ENCODE results near the gene ADCY2. TPM values are rescaled to one million over a fixed set of nuclear protein-coding genes. Genes with fewer than 3 reads are reported as not detected.

Gene ADCY2
- total and polyA plus RNA-seq, 11 donors, result 0.04 to 0.96 (median 0.32) TPM

- Histone ChIP-seq H3K4me1 (no peaks in the 10 kb centered on the region), H3K27ac (no peak overlapping the region), H3K36me3 (no peaks in the 10 kb centered on the region), H3K27me3 (no peaks in the 10 kb centered on the region), H3K4me3 (no peak overlapping the region), H3K9me3 (no peaks in the 10 kb centered on the region)
- TF ChIP-seq POLR2A (IDR thresholded peaks at IDR 0.05) (no peak), CTCF (IDR thresholded peaks at IDR 0.05) (no peak)
- ATAC-seq (no peak), DNase-seq (no peak)
- WGBS, 4 donors, result 65 to 88% (median 83%) methylated on average over 5 of the region's 5 CpGs
- intact Hi-C loops (cut with DNase I), result no loop called here
These were observed 232.9 kb downstream of the ADCY2 start for GRCh38 chr5:7628820-7629219.

GRCh38 chr5:7629561-7629960, 233.6 kb downstream of the ADCY2 start:
- TF ChIP-seq CTCF (IDR thresholded peaks at IDR 0.05) (no peak), POLR2A (IDR thresholded peaks at IDR 0.05) (no peak)

GRCh38 chr5:7634837-7635236, 238.9 kb downstream of the ADCY2 start:
- intact Hi-C loops (cut with DNase I), result no loop called here
- no peaks in the 10 kb centered on the region for H3K36me3 ChIP-seq
- WGBS, 4 donors, result 77 to 85% (median 83%) methylated on average over 3 of the region's 3 CpGs
- H3K9me3 ChIP-seq, result peaks cover 0 to 7% (median 0%) of the 10 kb centered on the region in 12 donors
- DNase-seq, result no peak
- no peaks in the 10 kb centered on the region for H3K27me3 ChIP-seq
- H3K27ac ChIP-seq, result no peak overlapping the region
- no peak overlapping the region for H3K4me3 ChIP-seq
- no peak for TF ChIP-seq POLR2A (IDR thresholded peaks at IDR 0.05)
- TF ChIP-seq CTCF (IDR thresholded peaks at IDR 0.05), result no peak
- ATAC-seq, result no peak
- no peaks in the 10 kb centered on the region for H3K4me1 ChIP-seq

More at GRCh38 chr5:7629561-7629960, 233.6 kb downstream of the ADCY2 start:
- H3K27ac ChIP-seq, result no peak overlapping the region
- H3K36me3 ChIP-seq, result no peaks in the 10 kb centered on the region
- H3K4me3 ChIP-seq, result no peak overlapping the region
- 54 to 59% (median 57%) methylated on average over 5 of the region's 5 CpGs for WGBS, 4 donors
- intact Hi-C loops (cut with DNase I), result no loop called here
- H3K27me3 ChIP-seq, result no peaks in the 10 kb centered on the region
- no peak for DNase-seq
- ATAC-seq, result no peak
- no peaks in the 10 kb centered on the region for H3K4me1 ChIP-seq
- no peaks in the 10 kb centered on the region for H3K9me3 ChIP-seq

GRCh38 chr5:7638456-7638855, 242.5 kb downstream of the ADCY2 start:
- DNase-seq (no peak), ATAC-seq (no peak)
- Histone ChIP-seq H3K27ac (no peak overlapping the region), H3K27me3 (no peaks in the 10 kb centered on the region), H3K4me1 (no peaks in the 10 kb centered on the region), H3K36me3 (no peaks in the 10 kb centered on the region), H3K4me3 (no peak overlapping the region), H3K9me3 (peaks cover 0 to 29% (median 0%) of the 10 kb centered on the region in 12 donors)
- intact Hi-C loops (cut with DNase I), result no loop called here
- 60 to 75% (median 72%) methylated on average over 4 of the region's 4 CpGs for WGBS, 4 donors
- TF ChIP-seq POLR2A (IDR thresholded peaks at IDR 0.05) (no peak), CTCF (IDR thresholded peaks at IDR 0.05) (no peak)

All from heart left ventricle (tissue), 16 donors.